Ovary (tissue), 9 donors: ENCODE results near the gene CFAP299. TPM values are rescaled to one million over a fixed set of nuclear protein-coding genes. Genes with fewer than 3 reads are reported as not detected.

ENCODE experiments used
- DNase-seq, 5 donors: peaks; one replicate each; pipeline ENCODE4 v3.0.0-alpha.2; 2019 to 2020
- H3K27ac ChIP-seq, 2 donors: fragments of 200-600 bp; one replicate each; pipeline versions ENCODE4 v1.5.1 to v1.8.0; 2019 to 2022
- H3K27me3 ChIP-seq: fragments of 200-600 bp; one replicate; pipeline ENCODE4 v1.8.0; 2022
- H3K36me3 ChIP-seq: fragments of 200-600 bp; sonication (generic); one replicate; pipeline ENCODE4 v1.5.1; 2019
- H3K4me1 ChIP-seq: one replicate; pipeline ENCODE4 v1.8.1; 2013; ENCODE audit warnings: mild to moderate bottlenecking, moderate library complexity; ENCODE audit not compliant: insufficient read depth
- H3K4me3 ChIP-seq: fragments of 200-600 bp; sonication (generic); one replicate; pipeline ENCODE4 v1.5.1; 2017
- H3K9me3 ChIP-seq, 2 donors: fragments of 200-600 bp in 1 of 2; sonication (generic) in 1 of 2; one replicate each; pipeline versions ENCODE4 v1.5.1 to v1.8.1; 2013 to 2019; ENCODE audit warnings: mild to moderate bottlenecking in 1 of 2, moderate library complexity in 1 of 2
- EP300 ChIP-seq: sonication (generic); formaldehyde crosslinking; IDR thresholded peaks from one replicate; pipeline ENCODE4 v1.6.1; 2017; ENCODE audit warnings: antibody characterized with exemption
- POLR2A ChIP-seq: fragments of 450-650 bp; IDR thresholded peaks from one replicate; pipeline ENCODE4 v1.6.1; 2017; ENCODE audit warnings: antibody characterized with exemption, mild to moderate bottlenecking, moderate library complexity
- WGBS, 3 donors: extraction: QIAGEN DNeasy Blood & Tissue Kit in 1 of 3; methylation state at CpG; one replicate each; pipeline versions ENCODE4 v1.1.5 to v1.1.7; 2013 to 2017; 5-methylcytosine and 5-hydroxymethylcytosine counted together
- intact Hi-C, 4 donors: fragments of 100-400 bp; cut with DNase I; formaldehyde crosslinking; loops; one replicate each; pipeline versions ENCODE4 v1.11.0 to v1.15.1; 2022 to 2023
- polyA plus RNA-seq, 2 donors: library from polyadenylated mRNA; stranded (reverse); fragments of 200-250 nt in 1 of 2; fragments of 350-450 nt in 1 of 2; fragmentation: Illumina TruSeq in 1 of 2; extraction: RNeasy Lipid Tissue Mini Kit (QIAGEN cat#74804) in 1 of 2; gene quantifications; one replicate each; pipeline ENCODE4 v1.2.3, GENCODE V29; 2013 to 2014
- total RNA-seq, 7 donors: library from RNA; depleted of rRNA in 2 of 7; stranded (reverse); fragments of >200 nt in 2 of 7; fragmentation: NEBNext Ultra II Directional in 3 of 7; extraction: Animal tissue kit (Norgen Biotek cat#: 25700) in 3 of 7; gene quantifications; one replicate each; pipeline versions ENCODE4 v1.1.0 to v1.2.4, GENCODE V29; 2016 to 2023
- TF ChIP-seq, protein P1 (sequence below), 3 donors: fragments of 450-650 bp in 2 of 3; fragments of 200-600 bp in 1 of 3; IDR thresholded peaks; one replicate each; pipeline versions ENCODE4 v1.5.1 to v1.8.0; 2016 to 2022; ENCODE audit warnings: antibody characterized with exemption in 3 of 3, mild to moderate bottlenecking in 1 of 3
- donor health status: DM: no; HTN: no; CAD: no; lungs with moderate emphysema.
- donor health status: DM: no; HTN: no; CAD: no.
- donor health status: Bipolar disorder and iron deficiency.
- donor health status: DM: yes; HTN: yes; CAD: no.
- donor health status: DM: no; HTN: no; CAD: no.
- donor health status: DM: yes; HTN: yes; CAD: no.

CFAP299 gene
- total and polyA plus RNA-seq, 9 donors: 0.32 to 17.0 (median 0.97) TPM; not detected in 2

- TF ChIP-seq, protein P1, sequence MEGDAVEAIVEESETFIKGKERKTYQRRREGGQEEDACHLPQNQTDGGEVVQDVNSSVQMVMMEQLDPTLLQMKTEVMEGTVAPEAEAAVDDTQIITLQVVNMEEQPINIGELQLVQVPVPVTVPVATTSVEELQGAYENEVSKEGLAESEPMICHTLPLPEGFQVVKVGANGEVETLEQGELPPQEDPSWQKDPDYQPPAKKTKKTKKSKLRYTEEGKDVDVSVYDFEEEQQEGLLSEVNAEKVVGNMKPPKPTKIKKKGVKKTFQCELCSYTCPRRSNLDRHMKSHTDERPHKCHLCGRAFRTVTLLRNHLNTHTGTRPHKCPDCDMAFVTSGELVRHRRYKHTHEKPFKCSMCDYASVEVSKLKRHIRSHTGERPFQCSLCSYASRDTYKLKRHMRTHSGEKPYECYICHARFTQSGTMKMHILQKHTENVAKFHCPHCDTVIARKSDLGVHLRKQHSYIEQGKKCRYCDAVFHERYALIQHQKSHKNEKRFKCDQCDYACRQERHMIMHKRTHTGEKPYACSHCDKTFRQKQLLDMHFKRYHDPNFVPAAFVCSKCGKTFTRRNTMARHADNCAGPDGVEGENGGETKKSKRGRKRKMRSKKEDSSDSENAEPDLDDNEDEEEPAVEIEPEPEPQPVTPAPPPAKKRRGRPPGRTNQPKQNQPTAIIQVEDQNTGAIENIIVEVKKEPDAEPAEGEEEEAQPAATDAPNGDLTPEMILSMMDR (IDR thresholded peaks at IDR 0.05): no peak
- TF ChIP-seq POLR2A (no peak), EP300 (no peak)
- no peak overlapping the region for H3K4me3 ChIP-seq
- H3K27me3 ChIP-seq: no peaks in the 10 kb centered on the region
- intact Hi-C loops: no loop called here
- no peaks in the 10 kb centered on the region for H3K9me3 ChIP-seq
- H3K4me1 ChIP-seq: no peaks in the 10 kb centered on the region
- 80 to 86% (median 83%) methylated on average over 3 of the region's 3 CpGs for WGBS, 3 donors
- no peak overlapping the region for H3K27ac ChIP-seq
- no peaks in the 10 kb centered on the region for H3K36me3 ChIP-seq
- DNase-seq: no peak
Measured at GRCh38 chr4:80539190-80539589, 203.7 kb downstream of the CFAP299 start.

- no peak for DNase-seq
- WGBS, 3 donors: 75 to 85% (median 84%) methylated on average over 1 of the region's 1 CpG
- Histone ChIP-seq H3K9me3 (no peaks in the 10 kb centered on the region), H3K4me3 (no peak overlapping the region), H3K27me3 (no peaks in the 10 kb centered on the region), H3K27ac (no peak overlapping the region), H3K4me1 (no peaks in the 10 kb centered on the region), H3K36me3 (no peaks in the 10 kb centered on the region)
- TF ChIP-seq POLR2A: no peak
- TF ChIP-seq, protein P1 (IDR thresholded peaks at IDR 0.05): no peak
- no peak for TF ChIP-seq EP300
- intact Hi-C loops: no loop called here
Measured at GRCh38 chr4:80540349-80540748, 204.8 kb downstream of the CFAP299 start.

- TF ChIP-seq, protein P1 (IDR thresholded peaks at IDR 0.05): no peak
- TF ChIP-seq POLR2A: no peak
- no peak for TF ChIP-seq EP300
Measured at GRCh38 chr4:80540785-80541469, 205.4 kb downstream of the CFAP299 start.

DNA sequence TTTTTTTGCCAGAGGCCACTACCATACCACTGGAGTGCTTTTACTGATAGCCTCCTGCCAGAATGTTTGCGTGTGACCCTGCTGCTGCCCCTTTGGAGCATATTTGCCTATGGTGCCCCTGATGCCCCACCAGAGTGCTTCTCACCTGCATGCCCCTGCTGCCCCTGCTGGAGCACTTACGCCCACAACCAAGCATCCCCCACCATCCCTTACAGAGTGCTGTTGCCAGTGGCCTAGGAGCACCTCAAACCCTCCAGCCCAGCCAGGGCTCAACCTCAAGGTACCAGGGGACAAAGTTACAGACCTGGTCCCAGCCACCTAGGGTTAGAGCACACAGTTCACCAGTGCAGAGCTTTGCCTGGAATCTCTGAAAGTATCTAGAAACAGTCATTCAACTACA lies 207.2 kb downstream of the CFAP299 start:
- WGBS, 3 donors: 95 to 98% (median 97%) methylated on average over 2 of the region's 2 CpGs
- H3K9me3 ChIP-seq: no peaks in the 10 kb centered on the region
- intact Hi-C loops: no loop called here
- DNase-seq: no peak
- no peak overlapping the region for H3K4me3 ChIP-seq
- H3K27me3 ChIP-seq: no peaks in the 10 kb centered on the region
- no peaks in the 10 kb centered on the region for H3K36me3 ChIP-seq
- no peak overlapping the region for H3K27ac ChIP-seq
- TF ChIP-seq, protein P1 (IDR thresholded peaks at IDR 0.05): no peak
- TF ChIP-seq POLR2A: no peak
- no peak for TF ChIP-seq EP300
- no peaks in the 10 kb centered on the region for H3K4me1 ChIP-seq

More at GRCh38 chr4:80540785-80541469, 205.4 kb downstream of the CFAP299 start:
- H3K27me3 ChIP-seq: no peaks in the 10 kb centered on the region
- H3K9me3 ChIP-seq: no peaks in the 10 kb centered on the region
- DNase-seq: no peak
- no peaks in the 10 kb centered on the region for H3K36me3 ChIP-seq
- intact Hi-C loops: no loop called here
- no peak overlapping the region for H3K4me3 ChIP-seq
- H3K27ac ChIP-seq: no peak overlapping the region
- H3K4me1 ChIP-seq: no peaks in the 10 kb centered on the region
- WGBS, 3 donors: 32 to 46% (median 39%) methylated on average over 5 of the region's 5 CpGs
